Measurements from ENCODE around the gene TOGARAM2.

- no peak for TF ChIP-seq CTCF (conservative IDR thresholded peaks at IDR 0.05; ENCODE audit: low read length)
- TF ChIP-seq EZH2phosphoT487 (IDR thresholded peaks at IDR 0.05; ENCODE audit: borderline replicate concordance, low read depth, low read length): no peak
Measured at GRCh38 chr2:29080886-29081743, 100.0 kb downstream of the TOGARAM2 start.

Measured in OCI-LY7 (cell line).